GM18870 (cell line): ENCODE results near the gene IRF7.

ENCODE experiments used
- ATAC-seq: cut with Tn5 transposase; IDR thresholded peaks from one replicate; pipeline ENCODE4 v1.9.1; 2021; ENCODE audit warnings: moderate library complexity; ENCODE audit not compliant: unreplicated experiment

Gene IRF7

GRCh38 chr11:565921-566509 lies 49.7 kb downstream of the IRF7 start:
- no peak for ATAC-seq

GRCh38 chr11:563812-564578 lies 51.8 kb downstream of the IRF7 start:
- no peak for ATAC-seq

GRCh38 chr11:563066-563811 lies 52.5 kb downstream of the IRF7 start:
- no peak for ATAC-seq
